Skin epidermis (tissue), 12 donors: ENCODE data around the gene EMX2.
A peak's percentile ranks its signal among the peaks of the same experiment; 100 is the strongest.

ENCODE experiments used
- H3K27ac ChIP-seq, 21 experiments: fragments of 200-600 bp; sonication (generic) in 11 of 21; one replicate each; pipeline ENCODE4 v1.5.0; 2020; ENCODE audit warnings: mild to moderate bottlenecking in 3 of 21, inconsistent platforms in 2 of 21, moderate library complexity in 2 of 21
- H3K4me3 ChIP-seq, 7 experiments: fragments of 200-600 bp; sonication (generic) in 2 of 7; one replicate each; pipeline ENCODE4 v1.5.0; 2020; ENCODE audit warnings: inconsistent platforms in 2 of 7, mild to moderate bottlenecking in 2 of 7, moderate library complexity in 1 of 7

EMX2 gene

GRCh38 chr10:117530791-117531190, 11.8 kb upstream of the EMX2 start:
- H3K4me3 ChIP-seq = no peak overlapping the region
- peak overlapping the region in 2 of 21 experiments; percentile 51 to 83 for H3K27ac ChIP-seq

- Histone ChIP-seq H3K27ac (peak overlapping the region in 4 of 21 experiments; percentile 38 to 83 (median 62)), H3K4me3 (no peak overlapping the region)
These were observed 11.1 kb upstream of the EMX2 start for GRCh38 chr10:117531371-117532002.

- Histone ChIP-seq H3K4me3 (no peak overlapping the region), H3K27ac (peak overlapping the region in 5 of 21 experiments; percentile 22 to 83 (median 51))
These were observed 10.6 kb upstream of the EMX2 start for GRCh38 chr10:117532003-117532385.

- peak overlapping the region in 7 of 21 experiments; percentile 21 to 83 (median 51) for H3K27ac ChIP-seq
- H3K4me3 ChIP-seq = peak overlapping the region in 1 of 7 experiments; percentile 17
These were observed 10.0 kb upstream of the EMX2 start for GRCh38 chr10:117532451-117533107.

GRCh38 chr10:117533507-117534281, 8.9 kb upstream of the EMX2 start:
- H3K27ac ChIP-seq = peak overlapping the region in 8 of 21 experiments; percentile 44 to 83 (median 64)
- H3K4me3 ChIP-seq = no peak overlapping the region

- Histone ChIP-seq H3K4me3 (peak overlapping the region in 5 of 7 experiments; percentile 5 to 35 (median 13)), H3K27ac (peak overlapping the region in 16 of 21 experiments; percentile 9 to 83 (median 49))
These were observed 7.9 kb upstream of the EMX2 start for GRCh38 chr10:117534321-117535297.

- Histone ChIP-seq H3K4me3 (peak overlapping the region in 6 of 7 experiments; percentile 5 to 35 (median 12)), H3K27ac (peak overlapping the region in 16 of 21 experiments; percentile 9 to 83 (median 49))
These were observed 7.1 kb upstream of the EMX2 start for GRCh38 chr10:117535298-117536071.

GRCh38 chr10:117536072-117536865, 6.3 kb upstream of the EMX2 start:
- no peak overlapping the region for H3K4me3 ChIP-seq

GRCh38 chr10:117536866-117537435, 5.6 kb upstream of the EMX2 start:
- H3K27ac ChIP-seq = peak overlapping the region in 9 of 21 experiments; percentile 5 to 83 (median 50)
- H3K4me3 ChIP-seq = peak overlapping the region in 2 of 7 experiments; percentile 2 to 19

More at GRCh38 chr10:117536072-117536865, 6.3 kb upstream of the EMX2 start:
- peak overlapping the region in 7 of 21 experiments; percentile 27 to 83 (median 52) for H3K27ac ChIP-seq

- peak overlapping the region in 15 of 21 experiments; percentile 5 to 83 (median 49) for H3K27ac ChIP-seq
- peak overlapping the region in 4 of 7 experiments; percentile 2 to 19 (median 6) for H3K4me3 ChIP-seq
These were observed 5.1 kb upstream of the EMX2 start for GRCh38 chr10:117537436-117537903.

GRCh38 chr10:117537904-117538524, 4.5 kb upstream of the EMX2 start:
- Histone ChIP-seq H3K4me3 (peak overlapping the region in 4 of 7 experiments; percentile 2 to 19 (median 6)), H3K27ac (peak overlapping the region in 14 of 21 experiments; percentile 5 to 83 (median 50))

GRCh38 chr10:117539361-117539773, 3.2 kb upstream of the EMX2 start:
- Histone ChIP-seq H3K27ac (no peak overlapping the region), H3K4me3 (no peak overlapping the region)

GRCh38 chr10:117539903-117540639, 2.5 kb upstream of the EMX2 start:
- peak overlapping the region in 2 of 21 experiments; percentile 10 to 53 for H3K27ac ChIP-seq
- H3K4me3 ChIP-seq = peak overlapping the region in 1 of 7 experiments; percentile 49

GRCh38 chr10:117540640-117541404, 1.7 kb upstream of the EMX2 start:
- H3K4me3 ChIP-seq = peak overlapping the region in 4 of 7 experiments; percentile 7 to 57 (median 34)
- H3K27ac ChIP-seq = peak overlapping the region in 2 of 21 experiments; percentile 10 to 53

- Histone ChIP-seq H3K4me3 (peak overlapping the region; percentile 36 to 57 (median 39)), H3K27ac (peak overlapping the region in 20 of 21 experiments; percentile 13 to 90 (median 74))
These were observed 1.1 kb upstream of the EMX2 start for GRCh38 chr10:117541405-117541908.
